Heart left ventricle (tissue), 16 donors: ENCODE results near the gene IL1A. TPM values are rescaled to one million over a fixed set of nuclear protein-coding genes. Genes with fewer than 3 reads are reported as not detected.

Experiments
- ATAC-seq, 4 donors: fragments of 200-7000 bp; cut with Tn5 transposase; one replicate each; pipeline ENCODE4 v1.9.1; 2020 to 2022; ENCODE audit warnings: moderate library complexity in 4 of 4, mild to moderate bottlenecking in 3 of 4, moderate number of reproducible peaks in 1 of 4
- DNase-seq, 5 donors: peaks; one replicate each; pipeline ENCODE4 v3.0.0-alpha.2; 2020
- H3K27ac ChIP-seq, 12 donors: fragments of 200-600 bp; sonication (generic) in 4 of 12; one replicate each; pipeline versions ENCODE4 v1.5.0 to v1.8.0; 2016 to 2022; ENCODE audit warnings: mild to moderate bottlenecking in 2 of 12
- H3K27me3 ChIP-seq, 9 donors: fragments of 200-600 bp; sonication (generic) in 2 of 9; one replicate each; pipeline versions ENCODE4 v1.5.1 to v1.8.0; 2016 to 2022; ENCODE audit warnings: mild to moderate bottlenecking in 3 of 9
- H3K36me3 ChIP-seq, 9 donors: fragments of 200-600 bp; sonication (generic) in 2 of 9; one replicate each; pipeline versions ENCODE4 v1.5.0 to v1.8.0; 2018 to 2022; ENCODE audit warnings: mild to moderate bottlenecking in 2 of 9
- H3K4me1 ChIP-seq, 12 donors: fragments of 200-600 bp; sonication (generic) in 4 of 12; one replicate each; pipeline versions ENCODE4 v1.5.0 to v1.8.0; 2016 to 2022; ENCODE audit warnings: mild to moderate bottlenecking in 3 of 12
- H3K4me3 ChIP-seq, 12 donors: fragments of 200-600 bp; sonication (generic) in 4 of 12; one replicate each; pipeline versions ENCODE4 v1.5.0 to v1.8.0; 2017 to 2022; ENCODE audit warnings: mild to moderate bottlenecking in 9 of 12, moderate library complexity in 4 of 12
- H3K9me3 ChIP-seq, 12 donors: fragments of 200-600 bp; sonication (generic) in 4 of 12; one replicate each; pipeline versions ENCODE4 v1.5.0 to v1.8.0; 2016 to 2022; ENCODE audit warnings: mild to moderate bottlenecking in 1 of 12
- CTCF ChIP-seq, 12 donors: fragments of 200-600 bp; sonication (generic) in 4 of 12; IDR thresholded peaks; one replicate each; pipeline versions ENCODE4 v1.5.0 to v1.8.0; 2018 to 2022; ENCODE audit warnings: antibody characterized with exemption in 12 of 12, mild to moderate bottlenecking in 5 of 12
- POLR2A ChIP-seq, 2 donors: fragments of 450-650 bp; IDR thresholded peaks; one replicate each; pipeline ENCODE4 v1.6.1; 2017; ENCODE audit warnings: antibody characterized with exemption in 2 of 2, mild to moderate bottlenecking in 2 of 2, moderate library complexity in 2 of 2
- WGBS, 4 donors: extraction: QIAGEN DNeasy Blood & Tissue Kit in 2 of 4; methylation state at CpG; one replicate each; pipeline versions ENCODE4 v1.1.5 to v1.1.7; 2013 to 2018; 5-methylcytosine and 5-hydroxymethylcytosine counted together
- intact Hi-C, 10 donors: fragments of 100-400 bp; cut with DNase I; formaldehyde crosslinking; loops; one replicate each; pipeline versions ENCODE4 v1.11.1 to v1.14.2; 2022
- polyA plus RNA-seq, 2 donors: library from polyadenylated mRNA; stranded (reverse); fragments of 200-250 nt; gene quantifications; one replicate each; pipeline ENCODE4 v1.2.3, GENCODE V29; 2013
- total RNA-seq, 9 donors: library from RNA; depleted of rRNA in 2 of 9; stranded (reverse); fragments of >200 nt in 2 of 9; fragmentation: NEBNext Ultra II Directional in 3 of 9; extraction: Animal tissue kit (Norgen Biotek cat#: 25700) in 3 of 9; gene quantifications; one replicate each; pipeline versions ENCODE4 v1.1.0 to v1.2.4, GENCODE V29; 2016 to 2023
- donor health status: ischemic (EF 13 %, LVEDD 7.1; RV severe dilation, severe dysfunction).
- donor health status: healthy with polysubstance abuse.
- donor health status: DM: no; HTN: yes; CAD: no.
- donor health status: DM: no; HTN: no; CAD: no.
- donor health status: ischemic (EF 25% LVEDD 6.9; RV normal size, moderate dysfunction).
- donor health status: ischemic (EF 25% LVEDD 5.7; RV mildly dilated, moderate dysfunction).
- donor health status: healthy.
- donor health status: DM: yes; HTN: yes; CAD: no.
- donor health status: ischemic (EF 35%, LVEDD 5.7; RV mildly dilated, moderate dysfunction).
- donor health status: nonischemic (EF 11% LVEDD 7.7; RV severe dilation, severe dysfunction).
- donor health status: DM: yes; HTN: yes; CAD: no.
- donor health status: PGD.
- donor health status: ischemic (EF 29% LVEDD 5.4; RV normal size, mild dysfunction).
- donor health status: nonischemic (EF 23%, LVEDD 6.1; RV moderate dilation, normal function).

The IL1A gene
- total and polyA plus RNA-seq, 11 donors, result 0.13 TPM; not detected in 10

- peaks cover 0 to 14% (median 0%) of the 10 kb centered on the region in 12 donors for H3K9me3 ChIP-seq
- no peaks in the 10 kb centered on the region for H3K36me3 ChIP-seq
- no peak for TF ChIP-seq POLR2A (IDR thresholded peaks at IDR 0.05)
- TF ChIP-seq CTCF (IDR thresholded peaks at IDR 0.05), result no peak
- no peak overlapping the region for H3K4me3 ChIP-seq
- no peak overlapping the region for H3K27ac ChIP-seq
- DNase-seq (no peak), ATAC-seq (no peak)
- intact Hi-C loops, result no loop called here
- no peaks in the 10 kb centered on the region for H3K27me3 ChIP-seq
- peaks cover 0 to 29% (median 25%) of the 10 kb centered on the region in 12 donors for H3K4me1 ChIP-seq
Measured at GRCh38 chr2:112809112-112809511, 24.8 kb upstream of the IL1A start.

GRCh38 chr2:112807233-112807807 is 23.0 kb upstream of the IL1A start:
- intact Hi-C loops, result no loop called here
- 92 to 96% (median 94%) methylated on average over 3 of the region's 3 CpGs for WGBS, 4 donors
- no peak overlapping the region for H3K27ac ChIP-seq
- H3K4me1 ChIP-seq, result peaks cover 0 to 13% (median 10%) of the 10 kb centered on the region in 12 donors
- no peaks in the 10 kb centered on the region for H3K27me3 ChIP-seq
- peaks cover 0 to 14% (median 0%) of the 10 kb centered on the region in 12 donors for H3K9me3 ChIP-seq
- TF ChIP-seq POLR2A (IDR thresholded peaks at IDR 0.05), result no peak
- TF ChIP-seq CTCF (IDR thresholded peaks at IDR 0.05), result no peak
- DNase-seq, result no peak
- ATAC-seq, result no peak
- no peak overlapping the region for H3K4me3 ChIP-seq
- H3K36me3 ChIP-seq, result no peaks in the 10 kb centered on the region

GRCh38 chr2:112805542-112805941 is 21.2 kb upstream of the IL1A start:
- TF ChIP-seq POLR2A (IDR thresholded peaks at IDR 0.05) (no peak), CTCF (IDR thresholded peaks at IDR 0.05) (no peak)
- DNase-seq (no peak), ATAC-seq (no peak)
- peaks cover 0 to 14% (median 0%) of the 10 kb centered on the region in 12 donors for H3K9me3 ChIP-seq
- no peaks in the 10 kb centered on the region for H3K36me3 ChIP-seq
- no peak overlapping the region for H3K4me3 ChIP-seq
- H3K27ac ChIP-seq, result no peak overlapping the region
- H3K4me1 ChIP-seq, result no peaks in the 10 kb centered on the region
- intact Hi-C loops, result no loop called here
- no peaks in the 10 kb centered on the region for H3K27me3 ChIP-seq
- WGBS, 4 donors, result 92 to 94% (median 93%) methylated on average over 11 of the region's 11 CpGs

GRCh38 chr2:112803691-112804521 is 19.6 kb upstream of the IL1A start:
- H3K4me1 ChIP-seq, result peaks cover 0 to 6% (median 0%) of the 10 kb centered on the region in 12 donors
- intact Hi-C loops, result no loop called here
- no peaks in the 10 kb centered on the region for H3K36me3 ChIP-seq
- TF ChIP-seq POLR2A (IDR thresholded peaks at IDR 0.05) (no peak), CTCF (IDR thresholded peaks at IDR 0.05) (no peak)
- H3K27me3 ChIP-seq, result no peaks in the 10 kb centered on the region
- no peak for ATAC-seq
- H3K4me3 ChIP-seq, result no peak overlapping the region
- H3K9me3 ChIP-seq, result peaks cover 0 to 15% (median 2%) of the 10 kb centered on the region in 12 donors
- H3K27ac ChIP-seq, result no peak overlapping the region
- 71 to 78% (median 76%) methylated on average over 5 of the region's 5 CpGs for WGBS, 4 donors
- no peak for DNase-seq
